ENCODE results near the gene ZNF777. TPM values are rescaled to one million over a fixed set of nuclear protein-coding genes. Genes with fewer than 3 reads are reported as not detected.
A peak's percentile ranks its signal among the peaks of the same experiment; 100 is the strongest.

Gene ZNF777
- total and polyA plus RNA-seq, 9 of the 15 experiments (the other 6 are each of a cell fraction or from before 2014, with no cell fraction given) = 0.11 to 32.6 (median 9.0) TPM

GRCh38 chr7:149460493-149461277 lies at the start of gene ZNF777 (continued):
- TF ChIP-seq PBX2 (CRISPR knock-in tag; IDR thresholded peaks at IDR 0.05; ENCODE audit: low read depth) (no peak), PBX2 (tag; conservative IDR thresholded peaks at IDR 0.05; ENCODE audit: low read depth) (no peak), ZNF384 (IDR thresholded peaks at IDR 0.05; ENCODE audit: low read depth, low read length) (peak; percentile 26), CBX8 (IDR thresholded peaks at IDR 0.05; ENCODE audit: borderline replicate concordance, extremely low read depth, low read depth, low read length, poor library complexity, severe bottlenecking) (no peak), ZNF589 (CRISPR knock-in tag; IDR thresholded peaks at IDR 0.05; ENCODE audit: low read depth) (no peak), GATAD2A (IDR thresholded peaks at IDR 0.05) (peak; percentile 79; the same call in 1 of the 2 replicates), FOXJ2 (tag; IDR thresholded peaks at IDR 0.05) (no peak), TAL1 (IDR thresholded peaks at IDR 0.05) (no peak), ZNF717 (CRISPR knock-in tag; IDR thresholded peaks at IDR 0.05) (no peak), CREB3 (tag; conservative IDR thresholded peaks at IDR 0.05; ENCODE audit: low read depth) (no peak), THAP7 (CRISPR knock-in tag; IDR thresholded peaks at IDR 0.05) (no peak), ZNF282 (CRISPR knock-in tag; IDR thresholded peaks at IDR 0.05) (no peak), PHB2 (IDR thresholded peaks at IDR 0.05; ENCODE audit: low read depth) (no peak), ZNF212 (CRISPR knock-in tag; IDR thresholded peaks at IDR 0.05) (peak; percentile 61; the same call in 1 of the 2 replicates), ZBTB17 (CRISPR knock-in tag; IDR thresholded peaks at IDR 0.05) (peak; percentile 84; the same call in 1 of the 2 replicates), ZSCAN29 (IDR thresholded peaks at IDR 0.05) (no peak), SMAD3 (CRISPR knock-in tag; conservative IDR thresholded peaks at IDR 0.05) (0 out of 2 replicates have a peak, but pooled peaks have one; percentile 27), IFI16 (CRISPR knock-in tag; IDR thresholded peaks at IDR 0.05) (no peak), POU5F1 (IDR thresholded peaks at IDR 0.05; ENCODE audit: borderline replicate concordance, low read depth, low read length, partially characterized antibody) (no peak), EHMT2 (IDR thresholded peaks at IDR 0.05) (no peak), HDAC6 (IDR thresholded peaks at IDR 0.05; ENCODE audit: low read depth, low read length) (no peak), MECOM (CRISPR knock-in tag; IDR thresholded peaks at IDR 0.05) (no peak), CBFB (CRISPR knock-in tag; IDR thresholded peaks at IDR 0.05) (no peak), HES1 (IDR thresholded peaks at IDR 0.05; ENCODE audit: low read depth) (no peak), NCOA1 (IDR thresholded peaks at IDR 0.05; ENCODE audit: low read depth) (no peak), BHLHE40 (IDR thresholded peaks at IDR 0.05; ENCODE audit: low read length) (no peak; the same call in 1 of the 2 replicates), ZNF785 (CRISPR knock-in tag; IDR thresholded peaks at IDR 0.05) (no peak)

Measured in K562 (cell line).